Measurements from ENCODE around the gene CALCOCO1. TPM values are rescaled to one million over a fixed set of nuclear protein-coding genes. Genes with fewer than 3 reads are reported as not detected.
A peak's percentile ranks its signal among the peaks of the same experiment; 100 is the strongest.

Gene CALCOCO1
- 100 to 1,000 TPM in 1 of 4 donors, 10 to 100 TPM in 3; 29.5 to 159 (median 52.2) TPM for total RNA-seq

GRCh38 chr12:53727310-53728041, at the start of gene CALCOCO1:
CALCOCO1 (minus strand) TSS chr12:53727452; CDS start chr12:53725242, 2,210 bp downstream.
- WGBS, 2 donors: 0 to 2% methylated on average over 17 to 30 of the region's 38 CpGs
- Histone ChIP-seq H3K36me3 (peaks cover 7 to 26% (median 13%) of the 10 kb centered on the region in 3 donors), H3K4me3 (peak within 1 kb of the TSS; percentile 54 to 90 (median 80)), H3K9me3 (no peaks in the 10 kb centered on the region), H3K27ac (peak within 1 kb of the TSS; percentile 77 to 93 (median 84)), H3K4me1 (peaks cover 7 to 23% (median 19%) of the 10 kb centered on the region in 3 donors), H3K27me3 (no peaks in the 10 kb centered on the region)
- DNase-seq: peak; percentile 94
- TF ChIP-seq CTCF (IDR thresholded peaks at IDR 0.05) (peak in 1 of 6 experiments; percentile 28), POLR2A (IDR thresholded peaks at IDR 0.05) (peak in 3 of 4 donors; percentile 3 to 73 (median 3))
- intact Hi-C loops (cut with DNase I): no loop called here

GRCh38 chr12:53776872-53777271, 49.6 kb upstream of the CALCOCO1 start:
- no peaks in the 10 kb centered on the region for H3K9me3 ChIP-seq
- no peak overlapping the region for H3K4me3 ChIP-seq
- H3K27ac ChIP-seq: no peak overlapping the region
- no peaks in the 10 kb centered on the region for H3K36me3 ChIP-seq
- no peaks in the 10 kb centered on the region for H3K4me1 ChIP-seq
- peaks cover 0 to 50% (median 1%) of the 10 kb centered on the region in 4 donors for H3K27me3 ChIP-seq
- no peak for DNase-seq
- intact Hi-C loops (cut with DNase I): no loop called here
- 59 to 78% methylated on average over 1 of the region's 1 CpG for WGBS, 2 donors
- no peak for TF ChIP-seq CTCF (IDR thresholded peaks at IDR 0.05)
- no peak for TF ChIP-seq POLR2A (IDR thresholded peaks at IDR 0.05)

GRCh38 chr12:53775478-53776145, 48.4 kb upstream of the CALCOCO1 start:
- intact Hi-C loops (cut with DNase I): no loop called here
- no peak for DNase-seq
- Histone ChIP-seq H3K27me3 (peaks cover 0 to 49% (median under 1%) of the 10 kb centered on the region in 4 donors), H3K4me3 (no peak overlapping the region), H3K4me1 (no peaks in the 10 kb centered on the region), H3K27ac (peak overlapping the region in 1 of 4 donors; percentile 17), H3K36me3 (no peaks in the 10 kb centered on the region), H3K9me3 (no peaks in the 10 kb centered on the region)
- WGBS, 2 donors: 41 to 45% methylated on average over 6 of the region's 6 CpGs
- TF ChIP-seq CTCF (IDR thresholded peaks at IDR 0.05): no peak
- no peak for TF ChIP-seq POLR2A (IDR thresholded peaks at IDR 0.05)

- DNase-seq: no peak
- Histone ChIP-seq H3K27me3 (peaks cover 0 to 61% (median 0%) of the 10 kb centered on the region in 4 donors), H3K27ac (no peak overlapping the region), H3K4me3 (no peak overlapping the region), H3K4me1 (no peaks in the 10 kb centered on the region), H3K36me3 (no peaks in the 10 kb centered on the region), H3K9me3 (no peaks in the 10 kb centered on the region)
- TF ChIP-seq CTCF (IDR thresholded peaks at IDR 0.05) (no peak), POLR2A (IDR thresholded peaks at IDR 0.05) (no peak)
- intact Hi-C loops (cut with DNase I): no loop called here
Observed at GRCh38 chr12:53770281-53770680, 43.0 kb upstream of the CALCOCO1 start.

GRCh38 chr12:53768976-53769375, 41.7 kb upstream of the CALCOCO1 start:
- Histone ChIP-seq H3K4me3 (no peak overlapping the region), H3K9me3 (no peaks in the 10 kb centered on the region), H3K36me3 (no peaks in the 10 kb centered on the region), H3K27ac (no peak overlapping the region), H3K4me1 (no peaks in the 10 kb centered on the region), H3K27me3 (peaks cover 0 to 72% (median 0%) of the 10 kb centered on the region in 4 donors)
- TF ChIP-seq POLR2A (IDR thresholded peaks at IDR 0.05): no peak
- TF ChIP-seq CTCF (IDR thresholded peaks at IDR 0.05): no peak
- intact Hi-C loops (cut with DNase I): no loop called here
- no peak for DNase-seq
- 67 to 75% methylated on average over 5 of the region's 5 CpGs for WGBS, 2 donors
